SK-N-SH (cell line): ENCODE results near the gene CCNG2. TPM values are rescaled to one million over a fixed set of nuclear protein-coding genes. Genes with fewer than 3 reads are reported as not detected.

Experiments used
- CTCF ChIA-PET: fragments of 300-600, 350-600 bp; formaldehyde crosslinking; extraction: SDS; loops from one replicate; lab custom pipeline; 2021; lab: Yijun Ruan, JAX
- POLR2A ChIA-PET: fragments of 350-600 bp; sonication (Branson Sonifier 250); formaldehyde crosslinking; extraction: SDS; loops from one replicate; lab custom pipeline; 2020; ENCODE audit warnings: antibody characterized with exemption, inconsistent platforms; lab: Yijun Ruan, JAX
- DNase-seq: peaks from one replicate; pipeline ENCODE4 v3.0.0; 2012
- H2AFZ ChIP-seq: fragments of 200-600 bp; sonication (generic); 2 replicates; pipeline ENCODE4 v1.8.1; 2016; ENCODE audit warnings: antibody characterized with exemption, mild to moderate bottlenecking, low read depth
- H3F3A ChIP-seq: fragments of 200-600 bp; sonication (generic); replicated peaks from 2 replicates; pipeline ENCODE3; 2016; ENCODE audit warnings: antibody characterized with exemption, mild to moderate bottlenecking; ENCODE audit not compliant: insufficient read depth
- H3K27ac ChIP-seq, 2 experiments: fragments of 200-500 bp in 1 of 2; fragments of 200-600 bp in 1 of 2; sonication (Bioruptor generic) in 1 of 2; sonication (generic), shearing (Covaris generic) in 1 of 2; 2 replicates each; pipeline versions ENCODE4 v1.5.1 to v1.6.1; 2014 to 2016; ENCODE audit warnings: low read depth in 2 of 2, inconsistent platforms in 1 of 2, low read length in 1 of 2, mild to moderate bottlenecking in 1 of 2, mixed read lengths in 1 of 2
- H3K27me3 ChIP-seq: fragments of 200-600 bp; sonication (generic), shearing (Covaris generic); 2 replicates; pipeline ENCODE4 v1.6.1; 2016; ENCODE audit warnings: mixed run types; ENCODE audit not compliant: insufficient read depth
- H3K36me3 ChIP-seq, 2 experiments: fragments of 200-500 bp in 1 of 2; fragments of 200-600 bp in 1 of 2; sonication (Bioruptor generic) in 1 of 2; sonication (generic) in 1 of 2; replicated peaks in 1 of 2; 2 replicates each; pipeline versions ENCODE3 to v1.5.1; 2014 to 2016; ENCODE audit warnings: low read length in 1 of 2, mild to moderate bottlenecking in 1 of 2; ENCODE audit not compliant: insufficient read depth in 2 of 2, control insufficient read depth in 1 of 2
- H3K4me1 ChIP-seq, 2 experiments: fragments of 200-500 bp in 1 of 2; fragments of 200-600 bp in 1 of 2; sonication (Bioruptor generic) in 1 of 2; sonication (generic), shearing (Covaris generic) in 1 of 2; 2 replicates each; pipeline versions ENCODE4 v1.5.1 to v1.6.1; 2014 to 2016; ENCODE audit warnings: low read depth in 1 of 2, low read length in 1 of 2, mixed run types in 1 of 2; ENCODE audit not compliant: insufficient read depth in 2 of 2, control insufficient read depth in 1 of 2
- H3K4me2 ChIP-seq: fragments of 200-600 bp; sonication (generic), shearing (Covaris generic); 2 replicates; pipeline ENCODE4 v1.6.1; 2017; ENCODE audit warnings: mixed run types
- H3K4me3 ChIP-seq, 2 experiments: fragments of 200-500 bp in 1 of 2; fragments of 200-600 bp in 1 of 2; sonication (Bioruptor generic) in 1 of 2; sonication (generic), shearing (Covaris generic) in 1 of 2; 2 replicates each; pipeline versions ENCODE4 v1.5.1 to v1.8.1; 2014 to 2016; ENCODE audit warnings: low read depth in 2 of 2, inconsistent platforms in 1 of 2, low read length in 1 of 2, mild to moderate bottlenecking in 1 of 2, mixed read lengths in 1 of 2, moderate library complexity in 1 of 2
- H3K79me2 ChIP-seq: fragments of 200-600 bp; sonication (generic); 2 replicates; pipeline ENCODE4 v1.8.1; 2017; ENCODE audit warnings: mild to moderate bottlenecking; ENCODE audit not compliant: insufficient read depth
- H3K9ac ChIP-seq: fragments of 200-600 bp; sonication (generic); 2 replicates; pipeline ENCODE4 v1.6.1; 2017; ENCODE audit warnings: mixed run types
- H3K9me2 ChIP-seq: fragments of 200-600 bp; sonication (generic); 2 replicates; pipeline ENCODE4 v1.6.1; 2017; ENCODE audit warnings: mixed run types
- H3K9me3 ChIP-seq: fragments of 200-600 bp; sonication (generic); 2 replicates; pipeline ENCODE4 v1.6.1; 2017; ENCODE audit warnings: mixed run types, mild to moderate bottlenecking, moderate library complexity
- H4K20me1 ChIP-seq: fragments of 200-600 bp; sonication (generic); 2 replicates; pipeline ENCODE4 v1.6.1; 2017; ENCODE audit warnings: mild to moderate bottlenecking, mixed run types; ENCODE audit not compliant: insufficient read depth
- ELF1 ChIP-seq: IDR thresholded peaks from 2 replicates; pipeline ENCODE4 v1.4.0; 2012
- EZH2phosphoT487 ChIP-seq: fragments of 200-600 bp; sonication (generic); IDR thresholded peaks from 2 replicates; pipeline ENCODE4 v1.6.1; 2017; ENCODE audit warnings: low read depth, mixed run types, mild to moderate bottlenecking, antibody characterized with exemption, moderate library complexity, borderline replicate concordance
- FOSL2 ChIP-seq: IDR thresholded peaks from 2 replicates; pipeline ENCODE4 v1.4.0; 2012; ENCODE audit warnings: low read depth, mild to moderate bottlenecking, moderate library complexity, borderline replicate concordance
- GABPA ChIP-seq: IDR thresholded peaks from 2 replicates; pipeline ENCODE4 v1.4.0; 2012; ENCODE audit warnings: low read depth, mild to moderate bottlenecking
- GATA2 ChIP-seq: sonication (generic); formaldehyde crosslinking; IDR thresholded peaks from 2 replicates; pipeline ENCODE4 v1.5.0; 2020; ENCODE audit warnings: mild to moderate bottlenecking, missing genetic modification reagents
- MXI1 ChIP-seq: IDR thresholded peaks from 2 replicates; pipeline ENCODE4 v1.6.1; 2012; ENCODE audit warnings: mild to moderate bottlenecking, low read depth, low read length, improper control_type of control experiment
- NRF1 ChIP-seq: IDR thresholded peaks from 2 replicates; pipeline ENCODE4 v1.6.1; 2012; ENCODE audit warnings: low read depth, mild to moderate bottlenecking, low read length
- RAD21 ChIP-seq: IDR thresholded peaks from 2 replicates; pipeline ENCODE4 v1.6.1; 2012; ENCODE audit warnings: mild to moderate bottlenecking, low read length
- RCOR1 ChIP-seq: fragments of 150-350 bp; IDR thresholded peaks from 2 replicates; pipeline ENCODE4 v1.6.1; 2017; ENCODE audit warnings: antibody characterized with exemption, low read length
- RXRA ChIP-seq: IDR thresholded peaks from 2 replicates; pipeline ENCODE4 v1.4.0; 2012; ENCODE audit warnings: low read depth, mild to moderate bottlenecking, borderline replicate concordance
- SIN3A ChIP-seq: IDR thresholded peaks from 2 replicates; pipeline ENCODE4 v1.6.1; 2012; ENCODE audit warnings: low read depth, mild to moderate bottlenecking, low read length, moderate library complexity, borderline replicate concordance
- YY1 ChIP-seq: IDR thresholded peaks from 2 replicates; pipeline ENCODE4 v1.4.0; 2012; ENCODE audit warnings: low read depth, mild to moderate bottlenecking
- polyA plus RNA-seq, 3 experiments: library from polyadenylated mRNA; depleted of rRNA; stranded (reverse); fragments of >200 nt; gene quantifications; 2 replicates each; pipeline ENCODE4 v1.2.3, GENCODE V29; 2012
- TF ChIP-seq, protein P1 (sequence below): IDR thresholded peaks from 2 replicates; pipeline ENCODE4 v1.4.0; 2012; ENCODE audit warnings: low read depth
- TF ChIP-seq, protein P2 (sequence below): fragments of 200-600 bp; sonication (generic); IDR thresholded peaks from 2 replicates; pipeline ENCODE4 v1.6.1; 2017; ENCODE audit warnings: antibody characterized with exemption, mild to moderate bottlenecking, moderate library complexity
- TF ChIP-seq, protein P3 (sequence below): IDR thresholded peaks from 2 replicates; pipeline ENCODE4 v1.6.1; 2012; ENCODE audit warnings: mild to moderate bottlenecking, low read depth, low read length, moderate library complexity
- TF ChIP-seq, protein P4 (sequence below): IDR thresholded peaks from 2 replicates; pipeline ENCODE4 v1.4.0; 2012; ENCODE audit warnings: low read depth, borderline replicate concordance
- TF ChIP-seq, protein P5 (sequence below): fragments of 150-350 bp; IDR thresholded peaks from 2 replicates; pipeline ENCODE4 v1.6.1; 2017; ENCODE audit warnings: antibody characterized with exemption, low read length, low read depth, borderline replicate concordance

The CCNG2 gene
- polyA plus RNA-seq, 1 of the 3 experiments (the other 2 are of a cell fraction) = 8.9 TPM

DNA sequence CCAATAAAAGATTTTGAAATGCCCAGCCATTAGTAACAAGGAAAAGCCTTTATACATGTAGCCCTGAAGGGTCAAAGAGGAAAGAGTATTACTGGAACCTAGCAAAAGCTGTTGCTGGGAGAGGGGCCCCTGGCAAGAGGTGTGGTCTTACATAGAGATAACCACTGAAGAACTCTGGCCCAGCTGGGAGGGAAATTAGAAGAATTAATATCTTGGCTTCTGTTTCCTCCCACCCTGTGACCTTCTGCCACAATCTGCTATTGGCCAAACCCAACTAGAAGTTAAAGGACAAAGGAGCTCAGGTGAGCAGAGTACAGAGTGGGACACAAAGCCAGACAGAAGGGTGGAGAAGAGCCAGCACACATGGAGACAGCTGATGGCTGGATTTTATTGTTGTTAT lies 39.3 kb upstream of the CCNG2 start:
- no peak overlapping the region for H3K27ac ChIP-seq
- H3K4me2 ChIP-seq = no peak overlapping the region
- no peaks in the 10 kb centered on the region for H3K9me2 ChIP-seq
- H3K9ac ChIP-seq = no peak overlapping the region
- POLR2A ChIA-PET = no interaction called here
- H3K4me1 ChIP-seq = no peaks in the 10 kb centered on the region
- H3K27me3 ChIP-seq = no peaks in the 10 kb centered on the region; the same call in 1 of the 2 replicates
- no peaks in the 10 kb centered on the region for H4K20me1 ChIP-seq
- TF ChIP-seq, protein P1, sequence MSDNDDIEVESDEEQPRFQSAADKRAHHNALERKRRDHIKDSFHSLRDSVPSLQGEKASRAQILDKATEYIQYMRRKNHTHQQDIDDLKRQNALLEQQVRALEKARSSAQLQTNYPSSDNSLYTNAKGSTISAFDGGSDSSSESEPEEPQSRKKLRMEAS = no peak
- TF ChIP-seq FOSL2 = no peak
- TF ChIP-seq SIN3A = no peak
- TF ChIP-seq YY1 = no peak
- TF ChIP-seq EZH2phosphoT487 = no peak
- TF ChIP-seq, protein P2, sequence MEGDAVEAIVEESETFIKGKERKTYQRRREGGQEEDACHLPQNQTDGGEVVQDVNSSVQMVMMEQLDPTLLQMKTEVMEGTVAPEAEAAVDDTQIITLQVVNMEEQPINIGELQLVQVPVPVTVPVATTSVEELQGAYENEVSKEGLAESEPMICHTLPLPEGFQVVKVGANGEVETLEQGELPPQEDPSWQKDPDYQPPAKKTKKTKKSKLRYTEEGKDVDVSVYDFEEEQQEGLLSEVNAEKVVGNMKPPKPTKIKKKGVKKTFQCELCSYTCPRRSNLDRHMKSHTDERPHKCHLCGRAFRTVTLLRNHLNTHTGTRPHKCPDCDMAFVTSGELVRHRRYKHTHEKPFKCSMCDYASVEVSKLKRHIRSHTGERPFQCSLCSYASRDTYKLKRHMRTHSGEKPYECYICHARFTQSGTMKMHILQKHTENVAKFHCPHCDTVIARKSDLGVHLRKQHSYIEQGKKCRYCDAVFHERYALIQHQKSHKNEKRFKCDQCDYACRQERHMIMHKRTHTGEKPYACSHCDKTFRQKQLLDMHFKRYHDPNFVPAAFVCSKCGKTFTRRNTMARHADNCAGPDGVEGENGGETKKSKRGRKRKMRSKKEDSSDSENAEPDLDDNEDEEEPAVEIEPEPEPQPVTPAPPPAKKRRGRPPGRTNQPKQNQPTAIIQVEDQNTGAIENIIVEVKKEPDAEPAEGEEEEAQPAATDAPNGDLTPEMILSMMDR = no peak
- TF ChIP-seq NRF1 = no peak
- no peak for TF ChIP-seq MXI1
- TF ChIP-seq, protein P3, sequence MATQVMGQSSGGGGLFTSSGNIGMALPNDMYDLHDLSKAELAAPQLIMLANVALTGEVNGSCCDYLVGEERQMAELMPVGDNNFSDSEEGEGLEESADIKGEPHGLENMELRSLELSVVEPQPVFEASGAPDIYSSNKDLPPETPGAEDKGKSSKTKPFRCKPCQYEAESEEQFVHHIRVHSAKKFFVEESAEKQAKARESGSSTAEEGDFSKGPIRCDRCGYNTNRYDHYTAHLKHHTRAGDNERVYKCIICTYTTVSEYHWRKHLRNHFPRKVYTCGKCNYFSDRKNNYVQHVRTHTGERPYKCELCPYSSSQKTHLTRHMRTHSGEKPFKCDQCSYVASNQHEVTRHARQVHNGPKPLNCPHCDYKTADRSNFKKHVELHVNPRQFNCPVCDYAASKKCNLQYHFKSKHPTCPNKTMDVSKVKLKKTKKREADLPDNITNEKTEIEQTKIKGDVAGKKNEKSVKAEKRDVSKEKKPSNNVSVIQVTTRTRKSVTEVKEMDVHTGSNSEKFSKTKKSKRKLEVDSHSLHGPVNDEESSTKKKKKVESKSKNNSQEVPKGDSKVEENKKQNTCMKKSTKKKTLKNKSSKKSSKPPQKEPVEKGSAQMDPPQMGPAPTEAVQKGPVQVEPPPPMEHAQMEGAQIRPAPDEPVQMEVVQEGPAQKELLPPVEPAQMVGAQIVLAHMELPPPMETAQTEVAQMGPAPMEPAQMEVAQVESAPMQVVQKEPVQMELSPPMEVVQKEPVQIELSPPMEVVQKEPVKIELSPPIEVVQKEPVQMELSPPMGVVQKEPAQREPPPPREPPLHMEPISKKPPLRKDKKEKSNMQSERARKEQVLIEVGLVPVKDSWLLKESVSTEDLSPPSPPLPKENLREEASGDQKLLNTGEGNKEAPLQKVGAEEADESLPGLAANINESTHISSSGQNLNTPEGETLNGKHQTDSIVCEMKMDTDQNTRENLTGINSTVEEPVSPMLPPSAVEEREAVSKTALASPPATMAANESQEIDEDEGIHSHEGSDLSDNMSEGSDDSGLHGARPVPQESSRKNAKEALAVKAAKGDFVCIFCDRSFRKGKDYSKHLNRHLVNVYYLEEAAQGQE = no peak
- TF ChIP-seq RAD21 = no peak
- TF ChIP-seq ELF1 = no peak
- no peak for TF ChIP-seq GATA2 (CRISPR knock-in tag)
- TF ChIP-seq, protein P4, sequence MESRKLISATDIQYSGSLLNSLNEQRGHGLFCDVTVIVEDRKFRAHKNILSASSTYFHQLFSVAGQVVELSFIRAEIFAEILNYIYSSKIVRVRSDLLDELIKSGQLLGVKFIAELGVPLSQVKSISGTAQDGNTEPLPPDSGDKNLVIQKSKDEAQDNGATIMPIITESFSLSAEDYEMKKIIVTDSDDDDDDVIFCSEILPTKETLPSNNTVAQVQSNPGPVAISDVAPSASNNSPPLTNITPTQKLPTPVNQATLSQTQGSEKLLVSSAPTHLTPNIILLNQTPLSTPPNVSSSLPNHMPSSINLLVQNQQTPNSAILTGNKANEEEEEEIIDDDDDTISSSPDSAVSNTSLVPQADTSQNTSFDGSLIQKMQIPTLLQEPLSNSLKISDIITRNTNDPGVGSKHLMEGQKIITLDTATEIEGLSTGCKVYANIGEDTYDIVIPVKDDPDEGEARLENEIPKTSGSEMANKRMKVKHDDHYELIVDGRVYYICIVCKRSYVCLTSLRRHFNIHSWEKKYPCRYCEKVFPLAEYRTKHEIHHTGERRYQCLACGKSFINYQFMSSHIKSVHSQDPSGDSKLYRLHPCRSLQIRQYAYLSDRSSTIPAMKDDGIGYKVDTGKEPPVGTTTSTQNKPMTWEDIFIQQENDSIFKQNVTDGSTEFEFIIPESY = no peak
- TF ChIP-seq RCOR1 = no peak
- TF ChIP-seq, protein P5, sequence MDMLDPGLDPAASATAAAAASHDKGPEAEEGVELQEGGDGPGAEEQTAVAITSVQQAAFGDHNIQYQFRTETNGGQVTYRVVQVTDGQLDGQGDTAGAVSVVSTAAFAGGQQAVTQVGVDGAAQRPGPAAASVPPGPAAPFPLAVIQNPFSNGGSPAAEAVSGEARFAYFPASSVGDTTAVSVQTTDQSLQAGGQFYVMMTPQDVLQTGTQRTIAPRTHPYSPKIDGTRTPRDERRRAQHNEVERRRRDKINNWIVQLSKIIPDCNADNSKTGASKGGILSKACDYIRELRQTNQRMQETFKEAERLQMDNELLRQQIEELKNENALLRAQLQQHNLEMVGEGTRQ = no peak
- no peak for TF ChIP-seq GABPA
- TF ChIP-seq RXRA = no peak
- TF ChIP-seq, all 33 proteins: peak for 0
- CTCF ChIA-PET = interaction anchor here (1.2 kb wide), 1 partner anchor 23 kb away, joined by 4 read pairs; no protein-coding TSS in a partner anchor
- H2AFZ ChIP-seq = no peak overlapping the region
- H3K79me2 ChIP-seq = no peaks in the 10 kb centered on the region
- H3F3A ChIP-seq = no peaks in the 10 kb centered on the region
- H3K9me3 ChIP-seq = no peaks in the 10 kb centered on the region
- no peak for DNase-seq
- no peak overlapping the region for H3K4me3 ChIP-seq
- no peaks in the 10 kb centered on the region for H3K36me3 ChIP-seq
